Suprapubic skin (tissue), 4 donors: ENCODE data around the gene LRRC25.

Source experiments
- CTCF ChIP-seq, 2 donors: fragments of 200-600 bp in 1 of 2; fragments of 450-650 bp in 1 of 2; sonication (generic) in 1 of 2; IDR thresholded peaks; one replicate each; pipeline ENCODE4 v1.5.1; 2016 to 2019; ENCODE audit warnings: antibody characterized with exemption in 2 of 2, mild to moderate bottlenecking in 1 of 2, moderate library complexity in 1 of 2
- EP300 ChIP-seq: sonication (generic); formaldehyde crosslinking; IDR thresholded peaks from one replicate; pipeline ENCODE4 v1.6.1; 2017; ENCODE audit warnings: antibody characterized with exemption
- POLR2A ChIP-seq, 2 donors: fragments of 450-650 bp; IDR thresholded peaks; one replicate each; pipeline ENCODE4 v1.6.1; 2017; ENCODE audit warnings: antibody characterized with exemption in 2 of 2, mild to moderate bottlenecking in 2 of 2, moderate library complexity in 2 of 2
- POLR2AphosphoS5 ChIP-seq, 3 donors: sonication (generic); formaldehyde crosslinking; IDR thresholded peaks; one replicate each; pipeline ENCODE4 v1.6.1; 2017; ENCODE audit warnings: antibody characterized with exemption in 3 of 3

GRCh38 chr19:18344582-18344950, 52.9 kb downstream of the LRRC25 start:
- no peak for TF ChIP-seq CTCF (IDR thresholded peaks at IDR 0.05)
- no peak for TF ChIP-seq POLR2AphosphoS5 (IDR thresholded peaks at IDR 0.05)
- no peak for TF ChIP-seq POLR2A (IDR thresholded peaks at IDR 0.05)
- TF ChIP-seq EP300: no peak
